A549 (cell line): ENCODE results near the gene ITPRIPL1. TPM values are rescaled to one million over a fixed set of nuclear protein-coding genes. Genes with fewer than 3 reads are reported as not detected.
A peak's percentile ranks its signal among the peaks of the same experiment; 100 is the strongest.

ENCODE experiments used
- ATAC-seq, 2 experiments: fragments of 200-7000 bp in 1 of 2; fragments of >200 bp in 1 of 2; cut with Nextera tagmentation in 1 of 2; cut with Tn5 transposase in 1 of 2; 3 replicates each; pipeline versions ENCODE4 v1.8.0 to v1.9.1; 2018 to 2020; ENCODE audit warnings: mild to moderate bottlenecking in 1 of 2, moderate library complexity in 1 of 2
- CTCF ChIA-PET: fragments of 300-600 bp; sonication (Branson Sonifier 250); formaldehyde crosslinking; extraction: SDS; loops from one replicate; lab custom pipeline; 2021; ENCODE audit warnings: antibody characterized with exemption, inconsistent platforms; lab: Yijun Ruan, JAX
- POLR2A ChIA-PET: fragments of 350-600 bp; formaldehyde crosslinking; extraction: SDS; loops from one replicate; lab custom pipeline; 2021; ENCODE audit warnings: antibody characterized with exemption, inconsistent platforms; lab: Yijun Ruan, JAX
- DNase-seq, 2 experiments: peaks; one replicate each; pipeline versions ENCODE4 v3.0.0 to v3.0.0-alpha.2; 2011 to 2016; ENCODE audit warnings: low read depth in 1 of 2, low spot score in 1 of 2
- FAIRE-seq: peaks from 2 replicates; lab custom pipeline; 2011; peaks lifted over from hg19 to GRCh38; lab: Jason Lieb, UNC
- H3K27ac ChIP-seq, 2 experiments: fragments of >200 bp; sonication (Bioruptor Twin); formaldehyde crosslinking; 3 replicates each; pipeline ENCODE4 v1.5.1; 2016 to 2017
- H3K4me1 ChIP-seq: fragments of >200 bp; sonication (Bioruptor Twin); formaldehyde crosslinking; 3 replicates; pipeline ENCODE4 v1.6.1; 2016
- H3K4me2 ChIP-seq: fragments of >200 bp; sonication (Bioruptor Twin); formaldehyde crosslinking; 3 replicates; pipeline ENCODE4 v1.6.1; 2016
- H3K4me3 ChIP-seq: fragments of >200 bp; sonication (Bioruptor Twin); formaldehyde crosslinking; 3 replicates; pipeline ENCODE4 v1.5.1; 2016
- H3K9me3 ChIP-seq: fragments of >200 bp; sonication (Bioruptor Twin); formaldehyde crosslinking; 3 replicates; pipeline ENCODE4 v1.6.1; 2016
- ATOH8 ChIP-seq: fragments of 250-450 bp; sonication (Bioruptor Pico); IDR thresholded peaks from 2 replicates; pipeline ENCODE4 v1.5.0; 2020; ENCODE audit warnings: low read depth, mild to moderate bottlenecking, moderate library complexity
- BCL3 ChIP-seq: fragments of >200 bp; sonication (Bioruptor Twin); formaldehyde crosslinking; IDR thresholded peaks from 3 replicates; pipeline ENCODE4 v1.6.1; 2016
- CHD4 ChIP-seq: fragments of 200-600 bp; sonication (generic); IDR thresholded peaks from 2 replicates; pipeline ENCODE4 v1.6.1; 2016; ENCODE audit warnings: antibody characterized with exemption, mild to moderate bottlenecking, borderline replicate concordance
- E2F6 ChIP-seq: IDR thresholded peaks from 2 replicates; pipeline ENCODE4 v1.6.1; 2012; ENCODE audit warnings: low read depth, borderline replicate concordance
- ESRRA ChIP-seq: fragments of 150-350 bp; IDR thresholded peaks from 2 replicates; pipeline ENCODE4 v1.6.1; 2014; ENCODE audit warnings: mild to moderate bottlenecking, low read length, borderline replicate concordance
- FOSB ChIP-seq: fragments of 250-450 bp; sonication (Bioruptor Pico); IDR thresholded peaks from 2 replicates; pipeline ENCODE4 v1.5.0; 2020; ENCODE audit warnings: mild to moderate bottlenecking, moderate library complexity
- FOXS1 ChIP-seq: fragments of 250-450 bp; sonication (Bioruptor Pico); IDR thresholded peaks from 2 replicates; pipeline ENCODE4 v1.5.0; 2020; ENCODE audit warnings: mild to moderate bottlenecking, moderate library complexity
- GATA3 ChIP-seq: IDR thresholded peaks from 2 replicates; pipeline ENCODE4 v1.6.1; 2012; ENCODE audit warnings: borderline replicate concordance
- HES2 ChIP-seq: fragments of >200 bp; sonication (Bioruptor Twin); formaldehyde crosslinking; IDR thresholded peaks from 2 replicates; pipeline ENCODE4 v1.6.1; 2016
- HEYL ChIP-seq: fragments of 250-450 bp; sonication (Bioruptor Pico); IDR thresholded peaks from 2 replicates; pipeline ENCODE4 v1.8.0; 2021; ENCODE audit warnings: mild to moderate bottlenecking, moderate library complexity
- JUNB ChIP-seq: fragments of >200 bp; sonication (Bioruptor Twin); formaldehyde crosslinking; IDR thresholded peaks from 2 replicates; pipeline ENCODE4 v1.6.1; 2016
- MAFK ChIP-seq: fragments of 450-650 bp; IDR thresholded peaks from 2 replicates; pipeline ENCODE4 v1.6.1; 2014; ENCODE audit not compliant: partially characterized antibody
- MYC ChIP-seq: IDR thresholded peaks from 2 replicates; pipeline ENCODE4 v1.6.1; 2012; ENCODE audit warnings: mild to moderate bottlenecking, inconsistent platforms, low read length, improper control_type of control experiment, borderline replicate concordance
- PBX3 ChIP-seq: IDR thresholded peaks from 2 replicates; pipeline ENCODE4 v1.6.1; 2012
- PHF8 ChIP-seq: fragments of 200-600 bp; sonication (generic); IDR thresholded peaks from 2 replicates; pipeline ENCODE4 v1.6.1; 2016; ENCODE audit warnings: low read depth, mild to moderate bottlenecking, antibody characterized with exemption, moderate library complexity, borderline replicate concordance
- RFX5 ChIP-seq: fragments of 450-650 bp; IDR thresholded peaks from 2 replicates; pipeline ENCODE4 v1.7.1; 2014; ENCODE audit warnings: antibody characterized with exemption, mild to moderate bottlenecking, moderate library complexity
- SMC3 ChIP-seq: fragments of >200 bp; sonication (Bioruptor Twin); formaldehyde crosslinking; IDR thresholded peaks from 3 replicates; pipeline ENCODE4 v1.6.1; 2018; ENCODE audit warnings: inconsistent platforms
- TP53 ChIP-seq: fragments of 250-450 bp; sonication (Bioruptor Pico); IDR thresholded peaks from 2 replicates; pipeline ENCODE4 v1.5.0; 2021; ENCODE audit warnings: mild to moderate bottlenecking, moderate library complexity
- ZC3H11A ChIP-seq: fragments of 450-650 bp; IDR thresholded peaks from 2 replicates; pipeline ENCODE4 v1.6.1; 2014; ENCODE audit warnings: antibody characterized with exemption, mild to moderate bottlenecking
- ZNF302 ChIP-seq: fragments of 250-450 bp; sonication (Bioruptor Pico); IDR thresholded peaks from 2 replicates; pipeline ENCODE4 v1.9.0; 2021; ENCODE audit warnings: inconsistent platforms, mild to moderate bottlenecking, moderate library complexity
- WGBS: methylation state at CpG from one replicate; pipeline ENCODE4 v1.1.6; 2017; ENCODE audit errors: missing lambda C conversion rate; 5-methylcytosine and 5-hydroxymethylcytosine counted together
- polyA plus RNA-seq, 4 experiments: library from polyadenylated mRNA; depleted of rRNA in 3 of 4; stranded (reverse); fragments of >200 nt; fragmentation: RNase III in 1 of 4; extraction: RNeasy Plus Mini Kit Qiagen cat#74134 plus additional on column Dnase treatment in 1 of 4; gene quantifications; 2 replicates in 3 of 4; 3 replicates in 1 of 4; pipeline ENCODE4 v1.2.3, GENCODE V29; 2011 to 2017

Gene ITPRIPL1
- polyA plus RNA-seq, 2 of the 4 experiments (the other 2 are of a cell fraction) = not detected

GRCh38 chr2:96345868-96346462 lies 20.8 kb downstream of the ITPRIPL1 start:
- TF ChIP-seq MAFK = peak; percentile 81
- TF ChIP-seq ZC3H11A = no peak
- FAIRE-seq = no peak
- 96% methylated on average over 6 of the region's 6 CpGs for WGBS
- POLR2A ChIA-PET = interaction anchor here (2.1 kb wide), 1 partner anchor 10 kb away, joined by 6 read pairs; the partner anchor contains the start of gene NCAPH
- H3K4me1 ChIP-seq = peaks cover 17% of the 10 kb centered on the region
- no peaks in the 10 kb centered on the region for H3K9me3 ChIP-seq
- no peak overlapping the region for H3K4me3 ChIP-seq
- H3K27ac ChIP-seq = no peak overlapping the region
- DNase-seq = no peak
- ATAC-seq = no peak
- H3K4me2 ChIP-seq = no peak overlapping the region
- CTCF ChIA-PET = interaction anchor here (0.8 to 4.1 kb wide), 5 partner anchors 8 to 164 kb away, joined by 3 to 16 read pairs (median 4); no protein-coding TSS in a partner anchor

GRCh38 chr2:96347395-96347794 lies 22.3 kb downstream of the ITPRIPL1 start:
- Histone ChIP-seq H3K27ac (no peak overlapping the region), H3K4me2 (no peak overlapping the region), H3K4me1 (peaks cover 3% of the 10 kb centered on the region), H3K9me3 (no peaks in the 10 kb centered on the region), H3K4me3 (no peak overlapping the region)
- ATAC-seq (no peak), FAIRE-seq (no peak), DNase-seq (no peak)
- TF ChIP-seq GATA3 (no peak), BCL3 (no peak), PHF8 (no peak), SMC3 (no peak), TP53 (CRISPR knock-in tag) (no peak), PBX3 (no peak), ATOH8 (no peak), CHD4 (no peak), HES2 (no peak), JUNB (no peak), E2F6 (no peak), RFX5 (no peak), FOSB (CRISPR knock-in tag) (no peak), ZNF302 (CRISPR knock-in tag) (no peak), HEYL (CRISPR knock-in tag) (no peak), MYC (no peak), FOXS1 (CRISPR knock-in tag) (no peak), ESRRA (no peak)
- ChIA-PET CTCF (interaction anchor here (0.7 to 4.1 kb wide), 2 partner anchors 9 to 162 kb away, joined by 4 to 16 read pairs; no protein-coding TSS in a partner anchor), POLR2A (no interaction called here)
- WGBS = 100% methylated on average over 1 of the region's 1 CpG
